K562 (cell line): ENCODE measurements around the gene EMID1. TPM values are rescaled to one million over a fixed set of nuclear protein-coding genes. Genes with fewer than 3 reads are reported as not detected.

Experiments
- ARID4B ChIP-seq: sonication (generic); formaldehyde crosslinking; IDR thresholded peaks from 2 replicates; pipeline ENCODE4 v1.8.0; 2022; ENCODE audit warnings: mild to moderate bottlenecking, missing genetic modification reagents
- ATF1 ChIP-seq, 2 experiments: fragments of 450-650 bp in 1 of 2; IDR thresholded peaks; 2 replicates each; pipeline ENCODE4 v1.6.1; 2016; ENCODE audit warnings: missing compliant biosample characterization in 1 of 2, missing genetic modification characterization in 1 of 2
- BCOR ChIP-seq: fragments of 450-650 bp; IDR thresholded peaks from 2 replicates; pipeline ENCODE4 v1.6.1; 2016
- CCNT2 ChIP-seq: IDR thresholded peaks from 2 replicates; pipeline ENCODE4 v1.6.1; 2011; ENCODE audit warnings: borderline replicate concordance, low read depth, mild to moderate bottlenecking, moderate library complexity, mixed read lengths, low read length; ENCODE audit not compliant: insufficient read length; ENCODE audit errors: extremely low read depth
- CXXC5 ChIP-seq: fragments of 250-450 bp; sonication (Bioruptor Pico); IDR thresholded peaks from 2 replicates; pipeline ENCODE4 v1.8.0; 2022; ENCODE audit warnings: inconsistent platforms, mild to moderate bottlenecking, moderate library complexity
- DIDO1 ChIP-seq: fragments of 450-650 bp; IDR thresholded peaks from 2 replicates; pipeline ENCODE4 v1.6.1; 2016; ENCODE audit warnings: low read depth, missing biosample characterization, missing genetic modification characterization
- DPF2 ChIP-seq: fragments of 450-650 bp; IDR thresholded peaks from 2 replicates; pipeline ENCODE4 v1.6.1; 2016
- GATAD2A ChIP-seq: fragments of 450-650 bp; IDR thresholded peaks from 2 replicates; pipeline ENCODE4 v1.6.1; 2017
- HMBOX1 ChIP-seq: sonication (generic); IDR thresholded peaks from 2 replicates; pipeline ENCODE4 v1.6.1; 2016
- JUNB ChIP-seq: fragments of 450-650 bp; formaldehyde crosslinking; conservative IDR thresholded peaks from 2 replicates; pipeline ENCODE4 v1.4.0; 2020; ENCODE audit warnings: mild to moderate bottlenecking
- LARP7 ChIP-seq: fragments of 450-650 bp; IDR thresholded peaks from 2 replicates; pipeline ENCODE4 v1.6.1; 2016
- MEF2D ChIP-seq: conservative IDR thresholded peaks from 2 replicates; pipeline ENCODE4 v1.6.1; 2016; ENCODE audit warnings: low read depth, missing genetic modification characterization, missing compliant biosample characterization
- NCOR1 ChIP-seq: fragments of 450-650 bp; IDR thresholded peaks from 2 replicates; pipeline ENCODE4 v1.6.1; 2016; ENCODE audit warnings: mild to moderate bottlenecking, moderate library complexity
- SMARCA4 ChIP-seq: fragments of 450-650 bp; IDR thresholded peaks from 2 replicates; pipeline ENCODE4 v1.6.1; 2016
- SRSF3 ChIP-seq: fragments of 200-400 bp; formaldehyde crosslinking; IDR thresholded peaks from 2 replicates; pipeline ENCODE4 v1.6.1; 2016; ENCODE audit warnings: mild to moderate bottlenecking, low read length, moderate library complexity; ENCODE audit not compliant: insufficient read depth
- ZNF134 ChIP-seq: fragments of 250-450 bp; sonication (Bioruptor Pico); conservative IDR thresholded peaks from 2 replicates; pipeline ENCODE4 v1.4.0; 2020
- ZNF3 ChIP-seq: fragments of 250-450 bp; sonication (Bioruptor Pico); IDR thresholded peaks from 2 replicates; pipeline ENCODE4 v1.5.0; 2021; ENCODE audit warnings: mild to moderate bottlenecking, moderate library complexity
- ZNF354B ChIP-seq: fragments of 250-450 bp; sonication (Bioruptor Pico); IDR thresholded peaks from 2 replicates; pipeline ENCODE4 v1.4.0; 2020
- ZNF639 ChIP-seq, 2 experiments: fragments of 200-800 bp in 1 of 2; sonication (Bioruptor generic) in 1 of 2; sonication (generic) in 1 of 2; formaldehyde crosslinking in 1 of 2; IDR thresholded peaks in 1 of 2; conservative IDR thresholded peaks in 1 of 2; 2 replicates each; pipeline versions ENCODE4 v1.5.0 to v1.6.1; 2016 to 2020; ENCODE audit warnings: missing compliant biosample characterization in 1 of 2, missing genetic modification characterization in 1 of 2, missing genetic modification reagents in 1 of 2
- ZNF717 ChIP-seq: fragments of 250-450 bp; sonication (Bioruptor Pico); IDR thresholded peaks from 2 replicates; pipeline ENCODE4 v1.5.0; 2021
- polyA plus RNA-seq, 8 experiments: library from polyadenylated mRNA; depleted of rRNA in 4 of 8; stranded (reverse) in 5 of 8; unstranded in 3 of 8; fragments of >200 nt; fragmentation: Nextera tagmentation in 2 of 8; fragmentation: Illumina TruSeq in 1 of 8; extraction: Ambion mirVana in 2 of 8; extraction: Trizol in 1 of 8; gene quantifications; 2 replicates each; pipeline versions ENCODE4 v1.2.1 to v1.2.3, GENCODE V29; 2011 to 2014; ENCODE audit warnings: inconsistent platforms in 1 of 8, missing spikeins in 1 of 8
- total RNA-seq, 7 experiments: library from RNA; depleted of rRNA in 6 of 7; stranded (reverse); fragments of >200 nt in 6 of 7; fragmentation: Illumina TruSeq in 2 of 7; extraction: Trizol in 2 of 7; gene quantifications; 2 replicates each; pipeline versions ENCODE4 v1.2.1 to v1.2.3, GENCODE V29; 2011 to 2021; ENCODE audit warnings: low replicate concordance in 1 of 7

Gene EMID1
- total and polyA plus RNA-seq, 9 of the 15 experiments (the other 6 are each of a cell fraction or from before 2014, with no cell fraction given), result 0.15 to 7.2 (median 2.7) TPM

GRCh38 chr22:29270475-29271271 is 65.0 kb downstream of the EMID1 start (continued):
- TF ChIP-seq ZNF639 (CRISPR knock-in tag; conservative IDR thresholded peaks at IDR 0.05 in 1 of 2, IDR thresholded peaks at IDR 0.05 in 1 of 2), result no peak
- TF ChIP-seq DPF2, result peak; percentile 62
- TF ChIP-seq ZNF354B, result no peak
- TF ChIP-seq ZNF3 (CRISPR knock-in tag), result no peak
- peak; percentile 75 for TF ChIP-seq NCOR1
- TF ChIP-seq DIDO1 (tag), result no peak
- no peak for TF ChIP-seq JUNB
- peak; percentile 84 for TF ChIP-seq CXXC5 (CRISPR knock-in tag)
- TF ChIP-seq HMBOX1, result no peak
- no peak for TF ChIP-seq ARID4B (CRISPR knock-in tag)
- TF ChIP-seq CCNT2, result no peak
- no peak for TF ChIP-seq MEF2D (tag)
- no peak for TF ChIP-seq ATF1 (CRISPR knock-in tag; IDR thresholded peaks at IDR 0.05)
- peak; percentile 62 for TF ChIP-seq ATF1 (tag; IDR thresholded peaks at IDR 0.05)
- TF ChIP-seq SMARCA4, result 0 out of 2 replicates have a peak, but pooled peaks have one; percentile 30
- no peak for TF ChIP-seq SRSF3
- no peak for TF ChIP-seq ZNF717 (CRISPR knock-in tag)
- no peak for TF ChIP-seq LARP7
- peak; percentile 22; the same call in 1 of the 2 replicates for TF ChIP-seq BCOR
- TF ChIP-seq GATAD2A, result no peak
- no peak for TF ChIP-seq ZNF134 (CRISPR knock-in tag)
